ENCODE data around the gene FAM78A.
"Not testable (repeated sequence)": the region's sequence is repeated elsewhere in the genome, so short reads cannot be mapped to it uniquely, and the experiment has no call there.

The FAM78A gene

DNA sequence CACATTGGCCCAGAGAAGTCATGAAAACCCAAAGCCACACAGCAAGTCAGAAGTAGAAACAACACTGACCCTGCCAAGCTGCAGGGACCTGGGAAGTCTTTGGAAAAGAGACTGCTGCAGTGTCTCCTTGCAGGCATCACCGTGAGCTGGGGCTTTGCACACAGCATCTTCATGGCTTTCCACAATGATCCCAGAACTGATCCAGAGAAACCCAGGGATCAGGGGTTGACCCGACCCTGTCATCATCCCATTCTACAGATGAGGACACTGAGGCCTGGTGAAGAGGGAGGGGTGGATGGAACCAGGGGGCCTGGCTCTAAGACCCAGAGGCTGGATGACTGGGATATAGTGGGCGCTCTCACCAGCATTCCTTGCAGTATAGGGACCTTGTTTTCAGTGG is 4.3 kb upstream of the FAM78A start:
- DNase-seq, result no peak

DNA sequence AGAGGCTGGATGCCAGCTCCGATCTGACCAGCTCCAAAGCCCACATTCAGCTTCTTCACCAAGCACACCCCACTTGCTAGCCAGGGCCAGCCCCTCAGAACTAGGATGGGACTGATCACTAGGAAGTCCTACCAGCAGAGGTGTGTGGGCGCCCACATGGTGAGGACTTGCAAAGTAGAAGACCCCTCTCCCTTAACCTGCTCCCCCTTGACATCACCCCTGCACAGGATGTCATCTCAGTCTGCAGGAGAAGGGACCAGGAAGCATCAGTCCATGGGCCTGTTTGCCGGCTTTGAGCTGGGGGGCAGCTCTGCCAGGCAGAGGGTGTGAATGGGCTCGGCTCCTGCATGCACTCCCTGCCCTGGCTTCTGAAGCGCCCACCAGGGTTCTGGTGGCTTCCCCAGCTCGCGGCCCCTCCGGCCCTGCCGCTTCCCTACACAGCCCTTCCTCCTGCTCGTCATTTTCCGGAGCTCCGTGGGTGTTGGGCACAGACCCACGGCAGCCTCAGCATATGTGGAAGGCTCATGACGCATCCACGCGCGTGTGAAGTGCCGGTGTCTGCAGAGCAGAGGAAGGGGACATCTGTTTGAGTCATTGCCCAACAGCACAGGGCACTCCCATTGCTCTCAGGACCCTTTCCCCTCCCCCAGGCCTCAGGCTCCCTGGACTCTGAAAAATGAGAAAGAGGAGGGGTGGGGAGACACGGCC is 3.7 kb upstream of the FAM78A start:
- DNase-seq, result no peak

GRCh38 chr9:131279196-131279862 is 3.0 kb upstream of the FAM78A start:
- no peak for DNase-seq

DNA sequence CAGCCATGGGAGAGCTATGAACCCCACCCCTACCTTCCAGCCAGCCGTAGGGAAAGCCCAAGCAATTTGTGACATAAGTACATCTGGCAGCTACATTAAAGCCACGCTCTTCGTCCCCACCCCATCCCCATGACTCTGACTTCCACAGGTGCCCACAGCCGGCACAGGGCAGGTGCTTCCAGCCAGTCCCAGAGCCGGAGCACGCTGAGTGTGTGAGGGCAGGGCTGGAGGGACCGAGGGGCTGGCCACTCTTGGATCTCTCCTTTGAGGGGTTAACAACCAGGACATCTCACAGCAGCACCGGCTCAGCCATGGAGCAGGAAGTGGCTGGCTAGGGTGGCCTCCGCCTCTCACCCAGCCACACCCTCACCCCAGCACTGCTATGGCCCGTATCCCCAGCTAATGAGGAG is 2.4 kb upstream of the FAM78A start:
- DNase-seq, result peak; percentile 53 to 56

DNA sequence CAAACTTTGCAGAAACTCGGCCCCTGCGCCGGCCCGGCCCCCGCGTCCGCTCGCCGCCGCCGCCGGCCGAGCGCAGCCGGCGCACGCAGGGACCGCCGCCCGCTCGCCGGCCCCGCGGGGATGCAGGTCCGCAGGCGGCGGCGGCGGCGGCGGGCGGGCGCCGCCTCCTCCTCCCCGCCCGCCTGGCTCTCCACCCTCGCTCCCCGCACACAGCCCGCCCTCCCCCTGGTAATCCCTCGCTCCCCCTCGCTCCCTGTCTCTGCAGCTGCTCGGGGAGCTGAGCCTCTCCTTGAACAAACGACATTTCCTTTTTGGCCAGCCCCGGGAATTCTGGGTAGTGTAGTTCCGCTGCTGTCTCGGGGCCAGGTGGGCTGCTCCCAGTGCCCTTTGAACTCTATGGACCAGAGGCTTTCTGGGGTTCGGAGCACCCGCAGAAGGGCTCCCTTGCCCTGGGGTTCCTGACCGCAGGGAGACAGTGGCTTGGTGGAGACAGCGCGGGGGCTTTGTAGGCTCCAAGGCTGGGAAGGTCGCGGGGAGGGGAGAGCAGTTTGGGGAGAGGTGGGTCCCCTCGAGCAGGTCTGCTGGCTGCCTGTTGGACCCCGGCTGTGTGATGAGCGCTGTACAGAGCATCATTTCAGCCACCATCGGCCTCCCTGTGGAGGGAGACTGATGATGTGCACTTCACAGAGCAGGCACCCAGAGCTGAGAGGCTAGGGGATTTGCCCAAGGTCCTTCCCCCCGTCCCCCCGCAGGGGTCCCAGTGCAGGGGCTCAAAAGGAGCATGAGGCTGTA is 1.8 kb upstream of the FAM78A start:
- peak; percentile 76 to 81 for DNase-seq

DNA sequence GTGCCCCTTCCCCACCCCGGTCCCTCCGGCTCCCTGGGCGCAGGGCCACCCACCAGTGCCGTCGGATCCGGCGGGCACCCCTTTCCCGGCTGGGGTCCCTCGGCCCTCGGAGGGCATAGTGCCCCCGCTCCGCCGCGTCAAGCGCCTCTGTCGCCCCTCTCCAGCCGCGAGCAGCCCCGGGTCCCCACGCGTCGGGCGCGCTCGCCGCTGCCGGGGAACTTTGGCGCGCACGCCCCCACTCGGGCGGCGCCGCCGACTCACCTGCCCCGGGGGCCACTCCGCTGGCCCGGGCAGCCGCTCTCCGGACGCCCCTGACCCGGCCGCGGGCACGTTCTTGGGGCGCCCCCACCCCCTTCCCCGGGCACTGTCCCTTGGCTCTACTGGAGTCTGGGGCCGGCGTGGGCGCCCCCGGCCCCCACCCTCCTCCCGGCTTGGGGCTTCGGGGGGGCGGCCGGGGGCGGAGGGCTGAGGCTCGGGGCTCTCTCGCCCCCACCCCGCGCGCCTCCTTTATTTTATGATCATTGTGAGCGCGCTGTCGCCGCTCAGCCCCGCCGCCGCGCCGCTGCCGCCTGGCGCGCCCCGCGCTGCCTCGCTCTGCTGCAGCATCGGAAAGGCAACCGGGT is 1.1 kb upstream of the FAM78A start:
- peak; percentile 48 to 60 for DNase-seq

DNA sequence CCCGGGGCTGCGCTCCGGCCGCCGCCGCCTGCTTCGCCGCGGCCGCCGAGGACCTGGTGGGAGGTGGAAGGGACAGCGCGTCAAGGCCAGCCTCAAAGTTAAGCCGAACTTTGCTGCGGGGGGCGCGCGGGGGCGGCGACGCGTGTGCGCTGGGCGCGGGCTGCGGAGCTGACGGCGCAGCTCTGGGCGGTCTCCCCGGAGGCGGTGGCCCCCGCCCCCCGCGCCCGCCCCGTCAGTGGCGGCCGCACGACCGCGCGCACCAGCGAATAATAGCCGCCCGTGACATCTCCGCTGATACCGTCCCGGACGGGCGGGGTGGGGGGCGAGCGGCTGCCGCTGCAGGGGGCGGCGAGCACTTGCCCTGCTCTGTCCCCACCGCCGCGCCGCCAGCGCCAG is 579 bp upstream of the FAM78A start:
- DNase-seq, result peak in 1 of 2 experiments; percentile 48

GRCh38 chr9:131275332-131276093 is 797 bp downstream of the FAM78A start:
- DNase-seq, result peak; percentile 67 to 68

GRCh38 chr9:131274674-131275331 is 1.5 kb downstream of the FAM78A start:
- peak in 1 of 2 experiments; percentile 63 for DNase-seq

DNA sequence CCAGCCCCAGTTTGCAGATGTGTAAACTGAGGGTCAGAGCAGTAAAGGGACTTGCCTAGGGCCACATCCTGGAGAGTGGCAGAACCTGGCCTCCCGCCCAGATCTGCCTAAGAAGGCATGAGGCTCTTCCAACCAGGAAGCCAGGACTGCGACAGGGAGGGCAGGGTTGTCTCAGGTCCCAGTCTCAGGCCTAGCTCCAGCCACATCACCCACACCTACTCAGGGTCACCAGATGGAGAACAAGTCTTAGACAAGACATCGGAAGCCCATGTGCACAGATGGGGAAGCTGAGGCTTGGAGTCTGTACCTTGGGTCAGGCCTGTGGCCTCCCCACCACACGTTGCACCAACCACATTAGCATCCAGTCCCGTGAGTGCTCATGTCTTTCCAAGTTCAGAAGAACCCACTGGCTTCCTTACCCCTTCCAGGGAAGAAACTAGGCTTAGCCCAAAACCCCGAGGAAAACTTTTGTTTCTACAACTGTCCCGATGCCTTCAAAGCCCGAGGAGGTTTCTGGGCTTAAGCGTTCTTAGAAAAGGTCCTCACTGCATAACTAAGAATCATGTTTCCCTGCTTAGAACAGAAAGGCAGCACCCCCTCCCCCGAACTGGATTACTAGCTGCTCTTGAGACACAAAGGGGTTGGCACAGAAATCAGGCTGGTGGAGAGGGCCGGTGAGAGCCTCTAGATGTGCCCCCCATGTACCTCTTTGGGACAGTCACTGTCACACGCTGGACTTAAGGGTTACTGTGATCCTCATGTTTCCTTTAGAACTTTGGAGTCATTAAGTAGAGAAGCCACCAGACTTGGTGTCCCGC is 2.2 kb downstream of the FAM78A start:
- DNase-seq, result peak; percentile 60 to 62

GRCh38 chr9:131273146-131273855 is 3.0 kb downstream of the FAM78A start:
- DNase-seq, result peak; percentile 59 to 63

DNA sequence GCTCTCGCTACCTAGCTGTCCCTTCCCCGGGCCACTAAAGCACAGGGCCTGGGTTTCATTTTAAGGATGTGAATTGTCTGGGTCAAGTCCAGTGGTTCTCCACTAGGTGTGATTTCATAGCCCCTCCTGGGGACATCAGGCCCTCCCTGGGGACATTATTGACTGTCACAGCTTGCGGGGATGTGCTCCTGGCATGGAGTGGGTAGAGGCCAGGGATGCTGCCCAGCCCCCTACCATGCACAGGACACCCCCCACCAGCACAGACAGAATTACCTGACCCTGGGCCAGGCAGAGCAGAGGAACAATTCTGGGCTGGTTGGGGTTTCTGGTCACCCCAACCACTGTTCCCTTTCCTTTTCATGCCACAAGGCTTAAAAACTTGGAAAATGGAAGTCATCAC is 4.1 kb downstream of the FAM78A start:
- DNase-seq, result peak; percentile 41

DNA sequence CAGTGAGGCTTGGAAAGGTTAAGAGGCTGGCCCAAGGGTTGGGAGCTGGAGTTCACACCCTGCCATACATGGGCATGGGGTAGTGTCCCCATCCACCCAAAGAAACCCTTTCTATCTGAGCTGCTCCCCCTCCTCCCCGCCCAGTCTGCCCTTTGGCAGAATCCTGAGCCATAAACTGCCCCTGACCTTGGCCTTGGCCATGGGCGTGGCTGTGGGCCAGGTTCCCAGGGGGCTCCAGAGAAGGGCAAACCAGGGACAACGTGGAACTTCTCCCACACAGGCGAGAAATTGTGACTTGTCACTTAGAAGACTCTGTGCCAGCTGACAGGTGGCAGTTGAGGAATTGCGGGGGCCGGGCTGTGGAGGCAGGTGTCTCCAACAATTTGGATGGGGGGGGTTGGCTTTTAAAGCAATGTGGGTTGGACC is 4.8 kb downstream of the FAM78A start:
- DNase-seq, result peak in 1 of 2 experiments; percentile 48

DNA sequence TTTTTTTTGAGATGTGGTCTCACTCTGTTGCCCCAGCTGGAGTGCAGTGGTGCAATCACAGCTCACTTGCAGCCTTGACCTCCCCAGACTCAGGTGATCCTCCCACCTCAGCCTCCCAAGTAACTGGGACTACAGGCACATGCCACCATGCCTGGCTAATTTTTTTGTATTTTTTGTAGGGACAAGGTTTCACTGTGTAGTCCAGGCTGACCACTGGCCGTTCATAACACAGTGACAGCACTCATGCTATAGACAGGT is 5.4 kb downstream of the FAM78A start:
- DNase-seq, result peak; percentile 34 to 36

DNA sequence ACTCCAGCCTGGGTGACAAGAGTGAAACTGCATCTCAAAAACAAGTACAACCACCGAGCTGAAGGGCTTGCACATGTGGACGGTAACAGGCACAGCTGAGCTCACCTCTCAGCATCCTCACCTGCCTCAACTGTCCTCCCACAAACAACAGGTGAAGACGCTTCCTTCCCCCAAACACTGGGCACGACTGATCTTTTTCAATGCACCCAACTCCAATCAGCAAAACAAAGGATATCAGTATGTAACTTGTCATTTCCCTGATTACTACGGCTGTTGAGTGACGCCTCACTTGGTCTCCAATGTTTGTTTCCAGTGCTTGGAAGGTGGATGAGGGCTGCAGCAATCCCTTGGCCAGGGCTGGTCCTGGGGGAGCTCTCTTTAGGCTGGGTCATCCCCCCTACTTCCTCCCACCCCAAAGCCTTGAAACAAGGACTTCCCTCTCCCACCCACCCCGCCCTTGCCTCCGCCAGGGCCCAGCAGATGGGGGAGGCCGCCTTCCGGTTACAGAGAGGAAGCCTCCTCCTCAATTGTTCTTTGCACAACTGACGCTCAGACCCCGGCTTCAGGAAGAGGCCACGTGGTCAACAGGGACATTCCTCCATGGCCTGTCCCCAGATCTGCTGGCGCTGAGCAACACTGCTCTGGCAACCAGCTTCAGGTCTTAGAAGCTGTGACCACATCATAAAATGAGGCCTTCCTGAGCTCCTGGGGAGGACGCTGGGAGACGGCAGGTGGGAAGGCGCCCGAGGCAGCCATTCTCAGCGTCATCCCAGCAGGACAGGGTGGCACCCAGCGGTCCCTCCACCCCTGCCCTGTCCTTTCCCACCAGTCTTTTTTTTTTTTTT is 5.9 kb downstream of the FAM78A start:
- peak; percentile 75 to 76 for DNase-seq

DNA sequence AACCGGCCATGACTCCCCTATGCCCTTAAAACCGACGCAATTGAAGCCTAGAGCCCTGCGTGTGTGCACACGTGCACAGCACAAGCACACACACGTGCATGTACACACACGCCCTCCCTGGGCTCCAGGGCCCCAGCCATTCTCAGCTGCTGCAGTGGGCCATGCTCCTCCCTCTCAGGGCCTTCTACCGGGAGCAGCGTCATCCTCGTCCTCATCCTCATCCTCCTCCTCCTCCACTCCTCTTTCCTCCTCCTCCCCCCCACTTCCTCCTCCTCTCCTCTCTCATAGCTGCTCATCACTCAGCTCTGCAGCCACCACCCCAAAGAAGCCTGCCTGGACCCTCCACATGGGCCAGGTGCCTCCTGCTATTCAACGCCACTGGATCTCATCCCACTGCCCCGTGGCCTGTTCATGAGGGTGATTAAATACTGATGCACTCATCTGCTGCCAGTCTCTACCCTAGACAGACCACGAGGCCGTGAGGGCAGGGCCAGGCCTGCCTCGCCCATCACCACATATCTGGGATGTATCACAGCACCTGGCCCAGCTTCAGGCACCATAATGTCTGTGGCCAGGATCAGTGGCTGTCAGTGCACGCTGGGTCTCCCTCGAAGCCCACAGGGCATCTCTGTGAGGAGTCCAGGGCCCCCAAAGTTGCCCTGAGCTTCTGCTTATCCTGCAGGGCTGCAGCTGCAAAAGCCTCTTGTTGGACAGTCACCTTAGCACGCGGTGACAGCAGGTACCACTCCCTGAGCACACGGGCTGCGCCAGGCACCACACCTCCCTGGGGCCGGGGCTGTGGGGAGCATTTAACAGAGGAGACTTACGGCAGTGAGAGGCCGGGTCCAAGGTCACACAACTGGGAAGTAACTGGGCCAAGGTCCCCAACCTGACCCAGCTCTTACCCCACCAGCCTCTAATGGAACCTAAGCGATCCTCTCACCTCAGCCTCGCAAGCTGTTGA is 9.8 kb downstream of the FAM78A start:
- DNase-seq, result peak; percentile 58 to 61

GRCh38 chr9:131264231-131264630 is 12.1 kb downstream of the FAM78A start:
- peak in 1 of 2 experiments; percentile 59 for DNase-seq

DNA sequence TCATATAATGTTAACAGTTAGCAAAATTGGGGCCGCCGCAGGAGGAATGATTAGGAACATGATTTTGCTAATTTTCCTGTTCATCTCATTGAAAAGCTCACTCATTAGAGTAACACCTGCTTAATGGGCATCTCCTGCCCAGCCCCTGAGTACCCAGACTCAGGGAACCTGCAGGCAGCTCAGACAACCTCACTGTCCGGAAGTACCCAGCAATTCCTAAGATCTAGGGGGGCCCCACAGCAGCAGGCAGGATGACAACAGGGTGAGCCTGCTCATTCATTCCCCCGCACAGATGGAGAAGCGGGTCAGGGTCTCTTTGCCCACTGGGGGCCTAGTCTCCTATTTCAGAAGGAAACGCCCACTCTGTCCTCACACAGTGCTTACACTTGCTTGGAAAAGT is 12.6 kb downstream of the FAM78A start:
- no peak for DNase-seq

GRCh38 chr9:131263033-131263343 is 13.3 kb downstream of the FAM78A start:
- DNase-seq, result not testable (repeated sequence)

All from activated T-cell treated with anti-CD3 and anti-CD28 coated beads, Interleukin-2, amount 50 U/mL, for 48 hours (primary cell).